ENCODE data around the gene TMEM233. TPM values are rescaled to one million over a fixed set of nuclear protein-coding genes. Genes with fewer than 3 reads are reported as not detected.

The TMEM233 gene
- total and polyA plus RNA-seq, 2 of the 8 experiments (the other 6 are each of a cell fraction or from before 2014, with no cell fraction given) = 0.09 TPM

DNA sequence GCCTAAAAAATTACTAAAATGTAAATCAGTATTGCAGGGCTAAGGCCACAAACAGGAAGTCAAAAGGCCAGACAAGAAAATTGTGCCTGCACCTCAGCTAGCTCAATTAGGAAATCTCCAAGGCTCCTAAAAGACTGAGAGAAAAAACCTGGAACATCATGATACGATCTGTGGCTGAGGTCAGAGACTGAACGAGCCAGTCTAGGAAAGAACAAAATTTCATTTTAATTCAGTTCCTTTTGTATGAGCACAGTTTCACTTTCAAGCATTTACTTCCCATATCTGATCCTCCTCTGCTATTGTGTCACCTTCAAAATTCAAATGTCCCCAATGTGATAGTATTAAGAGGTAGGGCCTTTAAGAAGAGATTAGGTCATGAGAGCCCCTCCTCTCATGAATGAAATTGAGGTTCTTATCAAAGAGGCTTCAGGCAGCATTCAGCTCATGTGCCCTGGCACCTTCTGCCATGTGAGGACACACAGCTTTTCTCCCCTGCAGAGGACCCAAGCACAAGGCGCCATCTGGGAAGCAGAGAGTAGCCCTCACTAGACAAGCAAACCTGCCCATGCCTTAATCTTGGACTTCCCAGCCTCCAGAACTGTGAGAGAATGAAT, 89.2 kb downstream of the TMEM233 start:
- H3K23ac ChIP-seq (ENCODE audit: insufficient read length) = no peak overlapping the region
- H4K20me1 ChIP-seq (replicated peaks in 1 of 2; ENCODE audit: control insufficient read depth in 1 of 2, insufficient read depth in 2 of 2, low read length in 2 of 2) = peaks cover 4 to 9% of the 10 kb centered on the region in 2 experiments
- no peak overlapping the region for H4K91ac ChIP-seq (replicated peaks; ENCODE audit: insufficient read length, low read length)
- H3K27ac ChIP-seq (ENCODE audit: low read depth, low read length) = no peak overlapping the region
- no peaks in the 10 kb centered on the region for H3K27me3 ChIP-seq (replicated peaks in 1 of 4; ENCODE audit: control insufficient read depth in 3 of 4, extremely low read depth in 1 of 4, insufficient read depth in 3 of 4, low read length in 3 of 4)
- H3K9me3 ChIP-seq (ENCODE audit: insufficient read depth in 2 of 2, low read depth in 1 of 2, low read length in 1 of 2) = no peaks in the 10 kb centered on the region
- H3K4me1 ChIP-seq (replicated peaks in 1 of 4; ENCODE audit: control insufficient read depth in 3 of 4, insufficient read depth in 4 of 4, low read length in 3 of 4) = peaks cover 0 to 4% (median 0%) of the 10 kb centered on the region in 4 experiments; a peak in 2 of 7 replicates
- H3K36me3 ChIP-seq (ENCODE audit: control insufficient read depth in 2 of 4, insufficient read depth in 4 of 4, low read length in 3 of 4) = peaks cover 11 to 40% (median 34%) of the 10 kb centered on the region in 4 experiments
- H3K9ac ChIP-seq (replicated peaks in 1 of 4; ENCODE audit: extremely low read depth in 1 of 4, low read depth in 3 of 4, low read length in 3 of 4) = no peak overlapping the region
- H2BK15ac ChIP-seq (ENCODE audit: low read length) = no peak overlapping the region
- FAIRE-seq (no peak), DNase-seq (ENCODE audit: low read depth in 1 of 2, low spot score in 2 of 2) (no peak)
- H4K5ac ChIP-seq (ENCODE audit: insufficient read length, low read depth, low read length) = no peak overlapping the region
- no peak overlapping the region for H3K56ac ChIP-seq (replicated peaks; ENCODE audit: insufficient read length, low read depth, low read length)
- H2BK5ac ChIP-seq (ENCODE audit: low read depth, low read length) = no peak overlapping the region
- H2BK120ac ChIP-seq (replicated peaks; ENCODE audit: low read depth, low read length) = no peak overlapping the region
- H2AFZ ChIP-seq (ENCODE audit: low read length) = no peak overlapping the region
- POLR2A ChIA-PET (ENCODE audit: partially characterized antibody) = interaction anchor here (1.2 to 3.1 kb wide), 7 partner anchors 11 to 111 kb away, joined by 3 to 14 read pairs (median 4); partner anchors contain the start of gene PRKAB1
- H2AK5ac ChIP-seq (ENCODE audit: low read depth, low read length) = no peak overlapping the region
- no peak overlapping the region for H3K18ac ChIP-seq (ENCODE audit: extremely low read depth, low read length)
- TF ChIP-seq MAFK (IDR thresholded peaks at IDR 0.05; ENCODE audit: low read depth, low read length) = no peak
- no peak for TF ChIP-seq GABPA (IDR thresholded peaks at IDR 0.05; ENCODE audit: borderline replicate concordance, insufficient read depth, low read length)
- no peak for TF ChIP-seq KDM1A (IDR thresholded peaks at IDR 0.05; ENCODE audit: borderline replicate concordance, low read length)
- no peak for TF ChIP-seq NRF1 (IDR thresholded peaks at IDR 0.05; ENCODE audit: low read depth, low read length)
- TF ChIP-seq RFX5 (IDR thresholded peaks at IDR 0.05; ENCODE audit: borderline replicate concordance, low read depth, low read length) = no peak
- TF ChIP-seq SAP30 (IDR thresholded peaks at IDR 0.05; ENCODE audit: insufficient read depth, insufficient replicate concordance, low read length) = no peak
- H3K4me3 ChIP-seq (ENCODE audit: extremely low read depth in 1 of 4, insufficient read depth in 2 of 4, low read depth in 3 of 4, low read length in 4 of 4) = no peak overlapping the region
- H3K79me1 ChIP-seq (ENCODE audit: low read depth, low read length) = no peaks in the 10 kb centered on the region; the same call in 1 of the 2 replicates
- no peaks in the 10 kb centered on the region for H3K79me2 ChIP-seq (ENCODE audit: control insufficient read depth in 1 of 2, insufficient read depth in 2 of 2, low read length in 2 of 2)
- H3K14ac ChIP-seq (ENCODE audit: insufficient read length) = no peak overlapping the region
- H3K4ac ChIP-seq (replicated peaks; ENCODE audit: insufficient read length, low read depth, low read length) = no peak overlapping the region
- H2BK12ac ChIP-seq (ENCODE audit: low read depth, low read length) = no peak overlapping the region
- no peaks in the 10 kb centered on the region for H3K23me2 ChIP-seq (ENCODE audit: low read depth, low read length)
- CTCF ChIA-PET (ENCODE audit: partially characterized antibody) = interaction anchor here (0.8 to 2.2 kb wide), 3 partner anchors 13 to 40 kb away, joined by 3 to 10 read pairs (median 6); no protein-coding TSS in a partner anchor
- H3K4me2 ChIP-seq (ENCODE audit: insufficient read depth in 1 of 2, low read depth in 2 of 2, low read length in 2 of 2) = no peak overlapping the region
- H4K8ac ChIP-seq (ENCODE audit: extremely low read depth, insufficient read depth, low read length) = no peak overlapping the region
- WGBS, 2 experiments (ENCODE audit: extremely low coverage in 1 of 2, insufficient coverage in 1 of 2, insufficient read length in 1 of 2, insufficient replicate concordance in 2 of 2, low coverage in 1 of 2, low lambda C conversion rate in 2 of 2, missing lambda C conversion rate in 1 of 2) = 100% methylated on average over 3 of the region's 3 CpGs; no CpG with 5 or more reads in 1 of the 2 experiments
- no peak overlapping the region for H2BK20ac ChIP-seq (ENCODE audit: low read length)
